Measurements from ENCODE around the gene RENBP. TPM values are rescaled to one million over a fixed set of nuclear protein-coding genes. Genes with fewer than 3 reads are reported as not detected.

RENBP gene
- total and polyA plus RNA-seq, 7 donors, result 9.8 to 16.8 (median 15.0) TPM

DNA sequence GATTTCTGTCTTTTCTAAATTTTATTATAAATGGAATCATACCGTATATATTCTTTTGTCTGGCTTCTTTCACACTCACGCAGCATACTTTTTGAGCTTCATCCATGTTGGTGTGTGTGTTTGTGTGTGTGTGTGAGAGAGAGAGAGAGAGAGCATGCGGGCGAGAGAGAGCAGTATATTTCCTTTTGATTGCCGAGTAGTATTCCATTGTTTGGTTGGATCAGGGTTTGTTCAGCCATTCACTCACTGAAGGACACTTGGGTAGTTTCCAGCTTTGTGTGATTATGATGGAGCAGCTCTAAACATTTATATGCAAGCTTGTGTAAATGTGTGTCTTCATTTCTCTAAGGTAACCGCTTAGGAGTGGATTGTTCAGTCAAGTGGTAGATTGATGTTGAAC is 55.3 kb downstream of the RENBP start:
- no peak for DNase-seq
- H3K9me3 ChIP-seq, result no peaks in the 10 kb centered on the region
- no peak overlapping the region for H3K4me3 ChIP-seq
- no peak for TF ChIP-seq POLR2AphosphoS5 (IDR thresholded peaks at IDR 0.05)
- no peak for TF ChIP-seq POLR2A (IDR thresholded peaks at IDR 0.05)
- TF ChIP-seq, protein P1, sequence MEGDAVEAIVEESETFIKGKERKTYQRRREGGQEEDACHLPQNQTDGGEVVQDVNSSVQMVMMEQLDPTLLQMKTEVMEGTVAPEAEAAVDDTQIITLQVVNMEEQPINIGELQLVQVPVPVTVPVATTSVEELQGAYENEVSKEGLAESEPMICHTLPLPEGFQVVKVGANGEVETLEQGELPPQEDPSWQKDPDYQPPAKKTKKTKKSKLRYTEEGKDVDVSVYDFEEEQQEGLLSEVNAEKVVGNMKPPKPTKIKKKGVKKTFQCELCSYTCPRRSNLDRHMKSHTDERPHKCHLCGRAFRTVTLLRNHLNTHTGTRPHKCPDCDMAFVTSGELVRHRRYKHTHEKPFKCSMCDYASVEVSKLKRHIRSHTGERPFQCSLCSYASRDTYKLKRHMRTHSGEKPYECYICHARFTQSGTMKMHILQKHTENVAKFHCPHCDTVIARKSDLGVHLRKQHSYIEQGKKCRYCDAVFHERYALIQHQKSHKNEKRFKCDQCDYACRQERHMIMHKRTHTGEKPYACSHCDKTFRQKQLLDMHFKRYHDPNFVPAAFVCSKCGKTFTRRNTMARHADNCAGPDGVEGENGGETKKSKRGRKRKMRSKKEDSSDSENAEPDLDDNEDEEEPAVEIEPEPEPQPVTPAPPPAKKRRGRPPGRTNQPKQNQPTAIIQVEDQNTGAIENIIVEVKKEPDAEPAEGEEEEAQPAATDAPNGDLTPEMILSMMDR (IDR thresholded peaks at IDR 0.05), result no peak
- TF ChIP-seq EP300 (IDR thresholded peaks at IDR 0.05), result no peak
- H3K27me3 ChIP-seq, result peaks cover 12 to 25% (median 20%) of the 10 kb centered on the region in 3 donors
- intact Hi-C loops (cut with DNase I), result no loop called here
- H3K27ac ChIP-seq, result no peak overlapping the region
- no peaks in the 10 kb centered on the region for H3K36me3 ChIP-seq
- peaks cover 0 to 10% (median 6%) of the 10 kb centered on the region in 4 donors for H3K4me1 ChIP-seq
- 92 to 93% methylated on average over 6 of the region's 6 CpGs for WGBS, 2 donors

DNA sequence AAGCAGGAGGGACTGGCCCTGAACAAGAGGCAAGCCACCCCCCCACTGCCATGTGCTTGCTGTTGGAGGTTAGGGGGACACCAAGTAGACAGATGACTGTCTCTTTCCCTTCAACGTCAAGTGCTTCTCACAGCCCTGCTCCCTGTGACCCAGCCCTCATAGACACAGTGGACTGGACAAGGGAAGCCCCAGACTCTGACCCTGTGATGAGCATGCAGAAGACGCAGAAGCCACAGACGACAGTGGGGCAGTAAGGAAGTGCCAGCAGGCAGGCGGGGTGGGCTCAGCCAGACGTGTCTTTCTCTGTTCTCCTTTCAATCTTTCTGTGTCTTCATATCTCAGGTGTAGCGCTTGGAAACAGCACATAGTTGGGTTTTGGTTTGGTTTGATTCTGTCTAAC is 56.1 kb downstream of the RENBP start:
- no peak for TF ChIP-seq POLR2AphosphoS5 (IDR thresholded peaks at IDR 0.05)
- TF ChIP-seq, protein P1 (IDR thresholded peaks at IDR 0.05), result no peak
- no peak for TF ChIP-seq POLR2A (IDR thresholded peaks at IDR 0.05)
- TF ChIP-seq EP300 (IDR thresholded peaks at IDR 0.05), result no peak
- WGBS, 2 donors, result 39 to 40% methylated on average over 6 of the region's 6 CpGs
- no peak overlapping the region for H3K4me3 ChIP-seq
- H3K9me3 ChIP-seq, result no peaks in the 10 kb centered on the region
- peaks cover 12 to 33% (median 23%) of the 10 kb centered on the region in 3 donors for H3K27me3 ChIP-seq
- no peak overlapping the region for H3K27ac ChIP-seq
- DNase-seq, result no peak
- no peaks in the 10 kb centered on the region for H3K36me3 ChIP-seq
- H3K4me1 ChIP-seq, result peaks cover 0 to 10% (median 6%) of the 10 kb centered on the region in 4 donors
- intact Hi-C loops (cut with DNase I), result no loop called here

DNA sequence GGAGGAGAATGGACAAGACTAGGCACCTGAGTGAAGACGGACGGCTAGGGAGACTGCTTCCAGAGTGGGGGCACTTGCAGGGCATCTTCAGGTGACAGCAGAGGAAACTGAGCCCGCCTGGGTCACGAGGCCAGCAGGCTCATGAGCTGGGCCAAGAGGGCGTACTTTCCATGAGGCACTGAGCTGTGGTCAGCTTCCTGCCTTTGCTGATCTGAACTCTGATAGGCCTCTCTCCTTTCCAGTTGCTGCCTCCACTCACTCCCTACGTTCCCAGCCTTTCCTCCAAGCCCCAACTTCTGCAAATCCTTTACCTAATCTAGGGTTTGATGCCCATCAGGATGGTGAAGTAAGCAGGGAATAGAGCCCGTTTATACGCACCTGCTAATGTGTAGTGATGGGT is 57.1 kb downstream of the RENBP start:
- no peak for TF ChIP-seq POLR2A (IDR thresholded peaks at IDR 0.05)
- TF ChIP-seq EP300 (IDR thresholded peaks at IDR 0.05), result no peak
- no peak for TF ChIP-seq POLR2AphosphoS5 (IDR thresholded peaks at IDR 0.05)
- TF ChIP-seq, protein P1 (IDR thresholded peaks at IDR 0.05), result no peak
- H3K36me3 ChIP-seq, result no peaks in the 10 kb centered on the region
- intact Hi-C loops (cut with DNase I), result no loop called here
- WGBS, 2 donors, result 59 to 78% methylated on average over 8 of the region's 8 CpGs
- H3K9me3 ChIP-seq, result no peaks in the 10 kb centered on the region
- peak overlapping the region in 1 of 4 donors; percentile 50 for H3K27ac ChIP-seq
- H3K4me1 ChIP-seq, result peaks cover 0 to 10% (median 6%) of the 10 kb centered on the region in 4 donors
- no peak for DNase-seq
- peaks cover 12 to 41% (median 23%) of the 10 kb centered on the region in 3 donors for H3K27me3 ChIP-seq
- H3K4me3 ChIP-seq, result no peak overlapping the region

DNA sequence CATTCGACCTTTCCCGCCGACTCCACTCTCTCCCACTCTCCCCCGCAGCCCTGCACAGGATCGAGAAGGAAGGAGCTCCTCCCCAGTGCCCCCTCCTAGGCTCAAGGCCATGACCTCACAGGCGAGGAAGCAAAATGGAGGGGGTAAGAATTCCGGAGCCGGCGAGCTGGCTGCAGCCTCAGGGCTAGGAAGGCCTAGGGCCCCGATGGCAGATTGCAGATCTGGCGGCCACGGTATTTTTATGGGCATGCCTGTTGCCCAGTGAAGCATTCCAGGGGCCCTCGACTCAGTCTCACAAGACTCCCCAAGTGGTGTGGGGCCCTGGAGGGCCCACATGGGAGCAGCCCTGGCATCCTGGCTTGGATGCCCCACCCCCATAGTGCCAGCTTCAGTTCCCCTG is 57.5 kb downstream of the RENBP start:
- intact Hi-C loops (cut with DNase I), result no loop called here
- H3K36me3 ChIP-seq, result no peaks in the 10 kb centered on the region
- peaks cover 0 to 10% (median 6%) of the 10 kb centered on the region in 4 donors for H3K4me1 ChIP-seq
- DNase-seq, result no peak
- no peaks in the 10 kb centered on the region for H3K9me3 ChIP-seq
- H3K27me3 ChIP-seq, result peaks cover 12 to 46% (median 23%) of the 10 kb centered on the region in 3 donors
- TF ChIP-seq POLR2AphosphoS5 (IDR thresholded peaks at IDR 0.05) (no peak), EP300 (IDR thresholded peaks at IDR 0.05) (no peak), POLR2A (IDR thresholded peaks at IDR 0.05) (no peak)
- TF ChIP-seq, protein P1 (IDR thresholded peaks at IDR 0.05), result no peak
- WGBS, 2 donors, result 22 to 34% methylated on average over 13 of the region's 13 CpGs
- H3K27ac ChIP-seq, result peak overlapping the region in 1 of 4 donors; percentile 50
- H3K4me3 ChIP-seq, result no peak overlapping the region
